Uterus (tissue), 4 donors: ENCODE results near the gene QTRT2. TPM values are rescaled to one million over a fixed set of nuclear protein-coding genes. Genes with fewer than 3 reads are reported as not detected.

ENCODE experiments used
- DNase-seq, 2 donors: peaks; one replicate each; pipeline ENCODE4 v3.0.0-alpha.2; 2019 to 2020
- H3K27ac ChIP-seq, 2 donors: fragments of 200-600 bp; sonication (generic); 1 replicate in 1 of 2; 2 replicates in 1 of 2; pipeline ENCODE4 v1.5.1; 2016 to 2018
- H3K27me3 ChIP-seq, 2 donors: fragments of 200-600 bp; sonication (generic); one replicate each; pipeline ENCODE4 v1.5.1; 2018 to 2019; ENCODE audit warnings: control low read depth in 1 of 2
- H3K36me3 ChIP-seq, 2 donors: fragments of 200-600 bp; sonication (generic); one replicate each; pipeline ENCODE4 v1.5.1; 2019; ENCODE audit warnings: control low read depth in 1 of 2
- H3K4me1 ChIP-seq, 2 donors: fragments of 200-600 bp; sonication (generic); one replicate each; pipeline ENCODE4 v1.5.1; 2018 to 2019; ENCODE audit warnings: control low read depth in 1 of 2
- H3K4me3 ChIP-seq, 2 donors: fragments of 200-600 bp; sonication (generic); 1 replicate in 1 of 2; 2 replicates in 1 of 2; pipeline ENCODE4 v1.5.1; 2018 to 2019; ENCODE audit warnings: mild to moderate bottlenecking in 1 of 2
- H3K9me3 ChIP-seq, 2 donors: fragments of 200-600 bp; sonication (generic); one replicate each; pipeline ENCODE4 v1.5.1; 2019; ENCODE audit warnings: control low read depth in 1 of 2
- POLR2A ChIP-seq, 2 donors: fragments of 450-650 bp; IDR thresholded peaks; one replicate each; pipeline ENCODE4 v1.6.1; 2016; ENCODE audit warnings: antibody characterized with exemption in 2 of 2, mild to moderate bottlenecking in 1 of 2, moderate library complexity in 1 of 2
- intact Hi-C: fragments of 100-400 bp; cut with DNase I; formaldehyde crosslinking; loops from one replicate; pipeline ENCODE4 v1.15.1; 2023; ENCODE audit warnings: low total_unique reads
- total RNA-seq, 4 donors: library from RNA; depleted of rRNA in 3 of 4; stranded (reverse); fragments of >200 nt in 3 of 4; gene quantifications; one replicate each; pipeline versions ENCODE4 v1.1.0 to v1.2.4, GENCODE V29; 2014 to 2023
- TF ChIP-seq, protein P1 (sequence below), 4 experiments: fragments of 200-600 bp in 2 of 4; fragments of 450-650 bp in 2 of 4; sonication (generic) in 2 of 4; IDR thresholded peaks; one replicate each; pipeline ENCODE4 v1.5.1; 2016 to 2019; ENCODE audit warnings: antibody characterized with exemption in 4 of 4, mild to moderate bottlenecking in 2 of 4, moderate library complexity in 1 of 4
- donor health status: DM: yes; HTN: yes; CAD: no.

QTRT2 gene
- total RNA-seq, 4 donors from 2014 or later: 2.4 to 54.5 (median 25.4) TPM

DNA sequence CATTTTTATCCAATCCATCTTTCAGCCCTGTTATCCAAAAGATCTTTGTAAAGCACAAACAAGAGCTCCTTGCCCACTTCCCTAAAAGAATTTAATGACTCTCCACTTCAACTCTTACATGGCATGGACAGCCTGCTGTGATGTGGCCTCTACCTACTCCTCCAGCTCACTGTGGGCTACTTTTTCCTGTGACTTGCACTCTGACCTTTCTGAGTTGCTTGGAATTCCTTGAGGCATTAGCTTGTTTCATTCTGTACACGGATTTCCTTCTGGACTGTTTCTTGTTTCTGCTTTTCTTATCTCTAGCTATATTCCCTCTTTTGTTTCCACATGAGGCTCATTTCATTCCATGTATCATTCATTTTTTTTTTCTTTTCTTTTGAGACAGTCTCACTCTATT lies 15.2 kb downstream of the QTRT2 start:
- no peaks in the 10 kb centered on the region for H3K36me3 ChIP-seq
- intact Hi-C loops: no loop called here
- no peak for DNase-seq

DNA sequence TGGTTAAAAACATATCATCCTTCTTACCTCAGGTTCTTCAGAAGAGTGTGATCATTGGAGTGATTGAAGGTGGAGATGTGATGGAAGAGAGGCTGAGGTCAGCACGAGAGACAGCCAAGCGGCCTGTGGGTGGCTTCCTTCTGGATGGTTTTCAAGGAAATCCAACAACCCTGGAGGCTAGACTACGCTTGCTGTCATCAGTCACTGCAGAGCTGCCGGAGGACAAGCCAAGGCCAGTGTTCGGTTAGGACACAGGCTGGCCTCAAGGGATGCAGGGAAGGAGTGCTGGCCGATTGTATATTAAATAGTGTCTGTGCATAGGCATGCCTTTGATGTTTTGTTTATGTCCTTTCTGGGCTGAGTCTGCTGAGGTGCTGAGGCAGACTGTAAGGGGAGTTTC lies 20.2 kb downstream of the QTRT2 start:
- Histone ChIP-seq H3K27ac (no peak overlapping the region), H3K36me3 (no peaks in the 10 kb centered on the region), H3K9me3 (no peaks in the 10 kb centered on the region), H3K4me1 (no peaks in the 10 kb centered on the region), H3K27me3 (no peaks in the 10 kb centered on the region), H3K4me3 (no peak overlapping the region)
- no peak for TF ChIP-seq POLR2A (IDR thresholded peaks at IDR 0.05)
- TF ChIP-seq, protein P1, sequence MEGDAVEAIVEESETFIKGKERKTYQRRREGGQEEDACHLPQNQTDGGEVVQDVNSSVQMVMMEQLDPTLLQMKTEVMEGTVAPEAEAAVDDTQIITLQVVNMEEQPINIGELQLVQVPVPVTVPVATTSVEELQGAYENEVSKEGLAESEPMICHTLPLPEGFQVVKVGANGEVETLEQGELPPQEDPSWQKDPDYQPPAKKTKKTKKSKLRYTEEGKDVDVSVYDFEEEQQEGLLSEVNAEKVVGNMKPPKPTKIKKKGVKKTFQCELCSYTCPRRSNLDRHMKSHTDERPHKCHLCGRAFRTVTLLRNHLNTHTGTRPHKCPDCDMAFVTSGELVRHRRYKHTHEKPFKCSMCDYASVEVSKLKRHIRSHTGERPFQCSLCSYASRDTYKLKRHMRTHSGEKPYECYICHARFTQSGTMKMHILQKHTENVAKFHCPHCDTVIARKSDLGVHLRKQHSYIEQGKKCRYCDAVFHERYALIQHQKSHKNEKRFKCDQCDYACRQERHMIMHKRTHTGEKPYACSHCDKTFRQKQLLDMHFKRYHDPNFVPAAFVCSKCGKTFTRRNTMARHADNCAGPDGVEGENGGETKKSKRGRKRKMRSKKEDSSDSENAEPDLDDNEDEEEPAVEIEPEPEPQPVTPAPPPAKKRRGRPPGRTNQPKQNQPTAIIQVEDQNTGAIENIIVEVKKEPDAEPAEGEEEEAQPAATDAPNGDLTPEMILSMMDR (IDR thresholded peaks at IDR 0.05): no peak
- intact Hi-C loops: no loop called here
- DNase-seq: no peak

More for the DNA sequence above, 15.2 kb downstream of the QTRT2 start:
- no peaks in the 10 kb centered on the region for H3K27me3 ChIP-seq
- no peak overlapping the region for H3K27ac ChIP-seq
- H3K4me1 ChIP-seq: no peaks in the 10 kb centered on the region
- no peak overlapping the region for H3K4me3 ChIP-seq
- no peaks in the 10 kb centered on the region for H3K9me3 ChIP-seq
- TF ChIP-seq, protein P1 (IDR thresholded peaks at IDR 0.05): no peak
- TF ChIP-seq POLR2A (IDR thresholded peaks at IDR 0.05): no peak

DNA sequence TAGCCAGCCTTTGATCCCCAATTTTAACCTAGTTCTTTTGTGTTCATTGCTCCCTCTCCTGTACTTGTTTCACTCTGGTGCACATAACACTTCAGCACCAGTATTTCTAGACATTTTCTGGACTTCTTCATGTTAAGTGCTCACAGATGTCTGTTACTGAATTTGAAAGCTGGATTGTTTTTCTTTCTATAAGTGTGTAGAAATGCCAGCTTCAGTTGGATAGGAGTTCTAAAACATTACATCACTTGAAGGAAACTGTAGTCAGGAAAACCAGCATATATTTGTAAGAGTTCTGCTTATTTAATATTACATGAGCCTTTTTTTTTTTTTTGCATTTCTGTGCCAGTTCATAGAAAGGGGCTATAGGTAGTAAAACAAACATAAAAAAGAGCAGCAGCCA lies 21.6 kb downstream of the QTRT2 start:
- Histone ChIP-seq H3K27ac (no peak overlapping the region), H3K9me3 (no peaks in the 10 kb centered on the region), H3K4me1 (no peaks in the 10 kb centered on the region), H3K36me3 (peaks cover 0 to 2% of the 10 kb centered on the region in 2 donors), H3K4me3 (no peak overlapping the region), H3K27me3 (no peaks in the 10 kb centered on the region)
- intact Hi-C loops: no loop called here
- no peak for DNase-seq
- TF ChIP-seq, protein P1 (IDR thresholded peaks at IDR 0.05): no peak
- no peak for TF ChIP-seq POLR2A (IDR thresholded peaks at IDR 0.05)

DNA sequence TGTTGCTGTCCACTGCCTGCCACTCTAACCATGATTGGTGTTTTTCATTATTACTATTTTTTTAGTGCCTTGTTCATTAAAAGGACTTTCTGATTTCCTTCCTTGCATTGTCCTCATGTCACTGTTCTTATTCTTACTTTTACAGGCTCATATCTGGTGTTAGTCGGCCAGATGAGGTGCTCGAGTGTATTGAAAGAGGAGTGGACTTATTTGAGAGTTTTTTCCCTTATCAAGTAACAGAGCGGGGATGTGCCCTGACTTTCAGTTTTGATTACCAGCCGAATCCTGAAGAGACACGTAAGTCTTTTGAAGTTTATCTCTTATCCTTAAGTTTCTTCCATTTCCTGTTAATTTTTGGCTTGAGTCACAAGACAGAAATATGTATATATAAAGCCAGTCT lies 23.2 kb downstream of the QTRT2 start:
- intact Hi-C loops: no loop called here
- H3K27ac ChIP-seq: no peak overlapping the region
- no peaks in the 10 kb centered on the region for H3K9me3 ChIP-seq
- no peak overlapping the region for H3K4me3 ChIP-seq
- H3K36me3 ChIP-seq: peaks cover 0 to 2% of the 10 kb centered on the region in 2 donors
- TF ChIP-seq POLR2A (IDR thresholded peaks at IDR 0.05): no peak
- TF ChIP-seq, protein P1 (IDR thresholded peaks at IDR 0.05): no peak
- no peaks in the 10 kb centered on the region for H3K27me3 ChIP-seq
- H3K4me1 ChIP-seq: no peaks in the 10 kb centered on the region
- DNase-seq: no peak

DNA sequence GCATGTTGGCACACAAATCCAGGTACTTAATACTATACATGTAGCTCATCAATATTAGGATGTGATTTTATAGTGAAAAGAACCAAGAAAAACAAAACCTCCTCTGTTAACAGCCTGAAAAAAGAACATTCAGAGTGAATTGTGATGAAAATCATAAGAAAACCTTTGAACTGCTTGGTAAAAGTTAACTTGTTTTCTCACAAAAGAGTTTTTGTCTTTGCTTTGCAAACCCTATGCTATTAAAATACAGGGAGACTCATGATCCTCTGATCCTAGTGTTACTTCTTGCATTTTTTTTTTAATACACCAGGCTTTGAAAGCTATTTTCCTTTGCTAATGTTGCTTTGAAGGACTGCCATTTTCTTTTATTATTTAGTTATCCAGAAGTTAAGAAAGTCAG lies 23.7 kb downstream of the QTRT2 start:
- DNase-seq: no peak
- TF ChIP-seq, protein P1 (IDR thresholded peaks at IDR 0.05): no peak
- TF ChIP-seq POLR2A (IDR thresholded peaks at IDR 0.05): no peak
- Histone ChIP-seq H3K4me3 (no peak overlapping the region), H3K27ac (no peak overlapping the region), H3K27me3 (no peaks in the 10 kb centered on the region), H3K4me1 (no peaks in the 10 kb centered on the region), H3K9me3 (no peaks in the 10 kb centered on the region), H3K36me3 (peaks cover 0 to 2% of the 10 kb centered on the region in 2 donors)
- intact Hi-C loops: no loop called here
